H9 (cell line): ENCODE measurements around the gene TUNAR. TPM values are rescaled to one million over a fixed set of nuclear protein-coding genes. Genes with fewer than 3 reads are reported as not detected.

Source experiments
- DNase-seq: peaks from one replicate; pipeline ENCODE4 v3.0.0-alpha.2; 2017
- H2AFZ ChIP-seq: one replicate; pipeline ENCODE4 v1.6.1; 2013; ENCODE audit warnings: mild to moderate bottlenecking, low read length, control low read depth, moderate library complexity
- H2AK5ac ChIP-seq: 2 replicates; pipeline ENCODE4 v1.6.1; 2013; ENCODE audit warnings: low read length, control low read depth, mixed read lengths; ENCODE audit not compliant: insufficient read length
- H2BK120ac ChIP-seq: one replicate; pipeline ENCODE4 v1.6.1; 2013; ENCODE audit warnings: low read depth, mild to moderate bottlenecking, low read length, control low read depth, inconsistent platforms; ENCODE audit not compliant: poor library complexity, severe bottlenecking
- H2BK12ac ChIP-seq: 2 replicates; pipeline ENCODE4 v1.6.1; 2013; ENCODE audit warnings: low read length, control low read depth, mixed read lengths, low read depth; ENCODE audit not compliant: insufficient read length
- H2BK15ac ChIP-seq: 2 replicates; pipeline ENCODE4 v1.6.1; 2013; ENCODE audit warnings: low read depth, low read length, control low read depth
- H2BK20ac ChIP-seq: one replicate; pipeline ENCODE4 v1.6.1; 2013; ENCODE audit warnings: low read depth, mild to moderate bottlenecking, low read length, control low read depth, inconsistent platforms; ENCODE audit not compliant: poor library complexity, severe bottlenecking
- H2BK5ac ChIP-seq: 2 replicates; pipeline ENCODE4 v1.6.1; 2013; ENCODE audit warnings: low read length, control low read depth, mixed read lengths; ENCODE audit not compliant: insufficient read length
- H3K14ac ChIP-seq: 2 replicates; pipeline ENCODE4 v1.6.1; 2013; ENCODE audit warnings: low read length, control low read depth; ENCODE audit not compliant: insufficient read depth
- H3K18ac ChIP-seq: 2 replicates; pipeline ENCODE4 v1.6.1; 2013; ENCODE audit warnings: low read depth, mild to moderate bottlenecking, mixed read lengths, low read length, control low read depth; ENCODE audit not compliant: insufficient read length
- H3K23ac ChIP-seq: 2 replicates; pipeline ENCODE4 v1.6.1; 2013; ENCODE audit warnings: low read length, control low read depth, mixed read lengths, low read depth; ENCODE audit not compliant: insufficient read length
- H3K23me2 ChIP-seq: 2 replicates; pipeline ENCODE4 v1.6.1; 2013; ENCODE audit warnings: low read depth, mild to moderate bottlenecking, mixed read lengths, low read length, control low read depth; ENCODE audit not compliant: insufficient read length, poor library complexity, severe bottlenecking
- H3K27ac ChIP-seq: 2 replicates; pipeline ENCODE4 v1.5.1; 2013; ENCODE audit warnings: low read length, control low read depth, mixed read lengths, low read depth; ENCODE audit not compliant: insufficient read length
- H3K27me3 ChIP-seq: 2 replicates; pipeline ENCODE4 v1.6.1; 2013; ENCODE audit warnings: low read length, control low read depth, inconsistent platforms; ENCODE audit not compliant: insufficient read depth
- H3K4ac ChIP-seq: 2 replicates; pipeline ENCODE4 v1.6.1; 2013; ENCODE audit warnings: low read depth, mild to moderate bottlenecking, control low read depth, inconsistent platforms, low read length, moderate library complexity
- H3K4me1 ChIP-seq: 2 replicates; pipeline ENCODE4 v1.6.1; 2013; ENCODE audit warnings: low read length, control low read depth, inconsistent platforms; ENCODE audit not compliant: insufficient read depth
- H3K4me2 ChIP-seq: 2 replicates; pipeline ENCODE4 v1.6.1; 2013; ENCODE audit warnings: low read length, control low read depth, mixed read lengths; ENCODE audit not compliant: insufficient read length, insufficient read depth
- H3K56ac ChIP-seq: 2 replicates; pipeline ENCODE4 v1.6.1; 2013; ENCODE audit warnings: low read depth, mild to moderate bottlenecking, mixed read lengths, low read length, control low read depth; ENCODE audit not compliant: insufficient read length
- H3K79me1 ChIP-seq: 2 replicates; pipeline ENCODE4 v1.6.1; 2013; ENCODE audit warnings: low read depth, mild to moderate bottlenecking, moderate library complexity, low read length, control low read depth, inconsistent platforms; ENCODE audit not compliant: insufficient read depth, poor library complexity, severe bottlenecking
- H3K79me2 ChIP-seq: 2 replicates; pipeline ENCODE4 v1.6.1; 2013; ENCODE audit warnings: low read length, control low read depth, inconsistent platforms; ENCODE audit not compliant: insufficient read depth
- H3K9ac ChIP-seq: 2 replicates; pipeline ENCODE4 v1.6.1; 2013; ENCODE audit warnings: low read length, control low read depth, mixed read lengths; ENCODE audit not compliant: insufficient read length; ENCODE audit errors: extremely low read depth
- H3K9me3 ChIP-seq: one replicate; pipeline ENCODE4 v1.6.1; 2013; ENCODE audit warnings: low read depth, low read length, inconsistent platforms; ENCODE audit not compliant: control insufficient read depth
- H3T11ph ChIP-seq: one replicate; pipeline ENCODE4 v1.6.1; 2013; ENCODE audit warnings: mild to moderate bottlenecking, low read length, control low read depth, inconsistent platforms
- H4K20me1 ChIP-seq: one replicate; pipeline ENCODE4 v1.6.1; 2013; ENCODE audit not compliant: control insufficient read depth, insufficient read length, insufficient read depth
- H4K5ac ChIP-seq: 2 replicates; pipeline ENCODE4 v1.6.1; 2013; ENCODE audit warnings: low read depth, mild to moderate bottlenecking, mixed read lengths, low read length, control low read depth; ENCODE audit not compliant: insufficient read length
- H4K8ac ChIP-seq: replicated peaks from 2 replicates; pipeline ENCODE4 v1.6.1; 2013; ENCODE audit warnings: low read length, control low read depth, mixed read lengths, low read depth; ENCODE audit not compliant: insufficient read length
- H4K91ac ChIP-seq: 2 replicates; pipeline ENCODE4 v1.6.1; 2013; ENCODE audit warnings: low read depth, mild to moderate bottlenecking, moderate library complexity, mixed read lengths, low read length, control low read depth; ENCODE audit not compliant: insufficient read length
- H3K27ac Mint-ChIP-seq, 3 experiments: 2 replicates in 2 of 3; 3 replicates in 1 of 3; pipeline ENCODE4 v1.8.0; 2020 to 2021; ENCODE audit warnings: mixed read lengths in 3 of 3, mild to moderate bottlenecking in 1 of 3, moderate library complexity in 1 of 3
- H3K27me3 Mint-ChIP-seq: 2 replicates; pipeline ENCODE4 v1.8.0; 2021; ENCODE audit warnings: low read depth, mild to moderate bottlenecking, moderate library complexity, mixed read lengths
- H3K36me3 Mint-ChIP-seq, 3 experiments: 2 replicates in 2 of 3; 3 replicates in 1 of 3; pipeline ENCODE4 v1.8.0; 2020 to 2021; ENCODE audit warnings: low read depth in 3 of 3, mixed read lengths in 3 of 3; ENCODE audit not compliant: insufficient read depth in 1 of 3
- H3K4me1 Mint-ChIP-seq, 2 experiments: 2 replicates each; pipeline ENCODE4 v1.8.0; 2020; ENCODE audit warnings: mixed read lengths in 2 of 2
- H3K4me3 Mint-ChIP-seq, 2 experiments: 2 replicates in 1 of 2; 3 replicates in 1 of 2; pipeline ENCODE4 v1.8.0; 2020 to 2021; ENCODE audit warnings: mild to moderate bottlenecking in 2 of 2, mixed read lengths in 2 of 2, moderate library complexity in 1 of 2
- H3K9me3 Mint-ChIP-seq, 2 experiments: 2 replicates in 1 of 2; 3 replicates in 1 of 2; pipeline ENCODE4 v1.8.0; 2020; ENCODE audit warnings: mild to moderate bottlenecking in 2 of 2, mixed read lengths in 2 of 2, moderate library complexity in 1 of 2
- WGBS: extraction: QIAGEN DNeasy Blood & Tissue Kit; methylation state at CpG from one replicate; pipeline ENCODE4 v1.1.7; 2013; ENCODE audit warnings: missing lambda C conversion rate, low lambda C conversion rate, mixed read lengths; ENCODE audit not compliant: insufficient read length; ENCODE audit errors: extremely low coverage; 5-methylcytosine and 5-hydroxymethylcytosine counted together
- total RNA-seq: library from RNA; stranded (reverse); gene quantifications from 2 replicates; pipeline ENCODE4 v1.2.1, GENCODE V29; 2021
- TF ChIP-seq, protein P1 (sequence below): fragments of 200-600 bp; sonication (generic); conservative IDR thresholded peaks from 3 replicates; pipeline ENCODE4 v1.8.0; 2021; ENCODE audit warnings: antibody characterized with exemption, mild to moderate bottlenecking

TUNAR gene
- total RNA-seq, 1 experiment from 2014 or later, result 26.2 TPM

DNA sequence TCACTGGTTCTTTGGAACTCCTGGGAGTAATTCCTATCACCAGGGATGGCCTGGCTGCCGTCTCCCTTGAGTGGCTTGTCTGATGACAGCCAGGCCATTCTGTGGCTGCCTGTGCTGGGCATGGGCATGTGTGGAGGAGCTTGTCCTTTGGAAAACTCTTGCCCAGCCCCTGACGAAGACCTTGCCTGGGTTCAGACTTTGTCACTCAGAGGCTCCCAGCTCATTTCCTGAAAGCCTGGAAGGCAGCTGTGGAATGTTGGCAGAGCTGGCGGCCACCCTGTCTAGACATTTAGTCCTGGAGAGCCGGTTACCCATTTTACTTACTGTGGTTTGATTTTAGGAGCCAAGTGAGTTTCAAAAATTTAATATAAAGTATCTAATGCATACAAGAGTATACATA lies 34.0 kb downstream of the TUNAR start:
- H3K27me3 Mint-ChIP-seq, result no peaks in the 10 kb centered on the region
- Histone ChIP-seq H3K27me3 (no peaks in the 10 kb centered on the region), H3K4ac (no peak overlapping the region), H3K9me3 (no peaks in the 10 kb centered on the region), H3K27ac (no peak overlapping the region), H3K14ac (no peak overlapping the region; the same call in 1 of the 2 replicates), H4K5ac (no peak overlapping the region), H4K8ac (no peak overlapping the region), H3K56ac (no peak overlapping the region), H2AK5ac (no peak overlapping the region), H3K79me2 (no peaks in the 10 kb centered on the region), H3T11ph (no peak overlapping the region), H2BK5ac (no peak overlapping the region), H3K9ac (no peak overlapping the region), H2BK12ac (no peak overlapping the region), H3K4me2 (no peak overlapping the region), H3K23me2 (peaks cover 3% of the 10 kb centered on the region), H4K20me1 (no peaks in the 10 kb centered on the region), H2AFZ (no peak overlapping the region), H2BK20ac (no peak overlapping the region), H4K91ac (no peak overlapping the region), H3K4me1 (peaks cover 10% of the 10 kb centered on the region; the same call in 1 of the 2 replicates), H2BK15ac (no peak overlapping the region), H3K79me1 (no peaks in the 10 kb centered on the region), H3K23ac (no peak overlapping the region), H3K18ac (no peak overlapping the region), H2BK120ac (no peak overlapping the region)
- no peak overlapping the region; a peak in 1 of 7 replicates for H3K27ac Mint-ChIP-seq
- H3K9me3 Mint-ChIP-seq, result no peaks in the 10 kb centered on the region
- no peak for DNase-seq
- H3K4me3 Mint-ChIP-seq, result no peak overlapping the region
- TF ChIP-seq, protein P1, sequence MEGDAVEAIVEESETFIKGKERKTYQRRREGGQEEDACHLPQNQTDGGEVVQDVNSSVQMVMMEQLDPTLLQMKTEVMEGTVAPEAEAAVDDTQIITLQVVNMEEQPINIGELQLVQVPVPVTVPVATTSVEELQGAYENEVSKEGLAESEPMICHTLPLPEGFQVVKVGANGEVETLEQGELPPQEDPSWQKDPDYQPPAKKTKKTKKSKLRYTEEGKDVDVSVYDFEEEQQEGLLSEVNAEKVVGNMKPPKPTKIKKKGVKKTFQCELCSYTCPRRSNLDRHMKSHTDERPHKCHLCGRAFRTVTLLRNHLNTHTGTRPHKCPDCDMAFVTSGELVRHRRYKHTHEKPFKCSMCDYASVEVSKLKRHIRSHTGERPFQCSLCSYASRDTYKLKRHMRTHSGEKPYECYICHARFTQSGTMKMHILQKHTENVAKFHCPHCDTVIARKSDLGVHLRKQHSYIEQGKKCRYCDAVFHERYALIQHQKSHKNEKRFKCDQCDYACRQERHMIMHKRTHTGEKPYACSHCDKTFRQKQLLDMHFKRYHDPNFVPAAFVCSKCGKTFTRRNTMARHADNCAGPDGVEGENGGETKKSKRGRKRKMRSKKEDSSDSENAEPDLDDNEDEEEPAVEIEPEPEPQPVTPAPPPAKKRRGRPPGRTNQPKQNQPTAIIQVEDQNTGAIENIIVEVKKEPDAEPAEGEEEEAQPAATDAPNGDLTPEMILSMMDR, result no peak
- no peaks in the 10 kb centered on the region; a peak in 1 of 7 replicates for H3K36me3 Mint-ChIP-seq
- peaks cover 22 to 38% of the 10 kb centered on the region in 2 experiments for H3K4me1 Mint-ChIP-seq
- no CpG with 5 or more reads among the region's 4 CpGs for WGBS
